HG03066 (cell line): ENCODE measurements around the gene LCP2.

Source experiments
- ATAC-seq: cut with Tn5 transposase; IDR thresholded peaks from one replicate; pipeline ENCODE4 v1.9.1; 2021; ENCODE audit warnings: low read depth; ENCODE audit not compliant: unreplicated experiment

Gene LCP2

DNA sequence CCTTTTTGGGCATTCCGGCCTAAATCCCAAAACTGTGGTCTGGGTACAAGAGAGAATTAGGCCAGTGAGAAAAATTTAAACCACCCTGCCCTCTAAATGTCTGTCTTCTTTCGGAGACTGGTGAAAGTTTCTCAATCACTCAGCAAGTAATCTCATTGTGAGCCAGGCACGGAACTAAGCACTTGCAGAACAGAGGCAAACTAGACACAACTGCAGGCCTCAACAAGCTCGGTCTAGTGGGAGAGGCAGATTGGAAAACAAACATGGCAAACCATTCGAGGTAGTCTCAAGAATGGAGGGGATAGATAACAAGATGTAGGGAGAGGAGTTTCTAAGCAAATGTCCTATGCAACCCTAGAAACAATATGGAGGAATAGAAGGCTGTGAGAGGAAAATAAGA is 73.7 kb downstream of the LCP2 start:
- no peak for ATAC-seq

DNA sequence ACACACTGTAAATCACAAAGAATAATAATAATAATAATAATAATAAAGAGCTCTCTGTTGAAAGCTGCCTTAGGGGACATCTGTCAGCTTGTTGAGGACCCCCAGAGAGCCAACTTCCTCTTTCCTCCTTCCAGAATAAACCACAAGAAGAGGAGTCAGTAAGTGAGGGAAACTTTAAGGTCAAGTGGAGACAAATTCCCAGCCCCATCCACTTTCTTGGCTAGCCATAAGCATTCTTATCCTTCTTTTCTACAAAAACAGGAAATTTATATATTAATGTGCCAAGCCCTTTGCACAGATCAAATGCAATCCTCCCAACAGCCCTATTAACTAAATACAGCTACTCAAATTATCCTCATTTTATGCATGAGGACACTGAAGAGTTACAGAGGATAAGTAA is 74.2 kb downstream of the LCP2 start:
- ATAC-seq: no peak

DNA sequence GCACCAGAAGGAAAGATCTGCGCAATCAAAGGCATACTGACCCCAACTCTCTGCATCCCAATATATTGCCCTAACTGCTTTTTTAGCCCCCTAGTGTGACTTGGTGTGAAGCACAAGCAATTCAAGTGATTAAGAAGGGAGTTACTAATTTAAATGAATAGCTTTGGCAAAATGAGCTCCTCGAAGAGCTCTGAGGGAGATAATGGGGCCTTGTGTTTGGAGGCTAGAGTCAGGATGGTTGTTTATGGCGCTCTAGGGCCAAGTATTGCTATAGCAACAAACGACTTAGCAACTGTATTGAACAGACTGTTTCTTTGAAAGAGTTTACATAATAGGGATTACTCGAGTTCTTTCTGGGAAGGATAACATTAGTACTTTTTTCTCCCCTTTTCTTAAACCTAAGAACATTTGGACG is 76.2 kb downstream of the LCP2 start:
- ATAC-seq: no peak

DNA sequence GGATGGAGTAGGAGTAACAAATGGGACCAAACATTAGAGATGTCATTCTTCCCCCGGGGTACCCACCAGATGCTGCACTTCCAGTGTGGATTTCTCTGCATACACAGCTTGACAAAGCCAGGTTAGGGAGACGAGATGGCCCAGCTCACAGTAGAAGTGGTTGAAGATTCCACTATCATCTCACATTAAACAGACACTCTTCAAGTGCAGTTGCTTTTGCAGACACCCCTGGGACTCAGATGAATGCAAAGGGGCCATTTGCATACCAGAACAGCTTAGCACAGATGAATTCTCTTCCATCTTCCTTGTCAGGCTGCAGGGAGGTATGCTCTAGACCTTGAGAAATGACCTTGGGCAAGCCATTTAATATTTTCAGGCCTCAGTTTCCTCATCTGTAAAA is 77.4 kb downstream of the LCP2 start:
- ATAC-seq: no peak

DNA sequence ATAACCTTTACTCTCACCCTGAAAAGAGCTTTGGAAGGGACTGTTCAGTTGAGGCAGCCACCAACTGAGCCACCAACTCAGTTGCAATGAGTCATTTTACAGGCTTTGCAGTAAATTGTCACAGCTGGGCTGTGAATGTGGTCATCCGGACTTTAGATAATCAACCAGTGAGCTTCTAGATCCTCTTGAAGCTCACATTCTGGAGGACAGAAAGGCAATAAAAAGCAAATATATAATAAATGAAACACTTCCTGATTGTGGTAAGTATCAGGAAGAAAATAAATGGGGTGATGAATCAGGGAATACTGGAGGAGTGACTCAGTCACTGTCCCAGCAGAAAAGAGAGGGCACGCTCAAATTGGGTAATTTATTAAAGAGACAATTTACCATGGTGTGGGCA is 78.0 kb downstream of the LCP2 start:
- ATAC-seq: no peak

DNA sequence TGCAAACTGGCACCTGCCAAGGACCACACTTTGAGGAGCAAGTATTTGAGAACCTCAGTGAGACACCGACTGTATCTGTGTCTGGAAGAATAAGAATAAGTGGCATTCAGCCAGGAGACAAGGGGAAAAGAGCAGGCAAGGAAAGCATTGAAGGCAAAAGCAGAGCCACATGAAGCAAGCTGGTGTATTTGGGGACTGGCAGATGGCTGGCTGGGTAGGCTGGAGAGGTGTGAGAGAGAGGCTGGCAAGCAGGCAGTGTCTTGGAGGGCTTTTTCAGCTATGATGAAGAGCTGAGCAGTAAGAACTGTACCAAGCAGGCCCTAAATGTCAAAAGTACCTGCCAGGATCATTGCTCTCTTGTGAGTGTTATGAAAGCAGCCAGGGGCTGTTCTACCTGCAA is 78.9 kb downstream of the LCP2 start:
- no peak for ATAC-seq

DNA sequence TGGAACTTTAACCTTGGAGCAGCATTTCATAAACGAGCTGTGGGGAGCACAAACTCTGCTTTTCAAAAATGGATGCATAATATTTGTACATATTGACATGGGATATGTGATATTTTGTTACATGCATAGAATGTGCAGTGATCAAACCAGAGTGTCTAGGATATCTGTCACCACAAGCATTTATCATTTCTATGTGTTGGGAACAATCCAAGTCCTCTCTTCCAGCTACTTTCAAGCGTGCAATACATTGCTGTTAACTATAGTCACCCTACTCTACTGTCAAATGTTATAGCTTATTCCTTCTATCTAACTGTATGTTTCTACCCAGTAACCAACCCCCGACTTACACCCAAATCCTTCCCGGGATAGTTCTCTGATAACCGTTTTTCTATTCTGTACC is 79.7 kb downstream of the LCP2 start:
- no peak for ATAC-seq

DNA sequence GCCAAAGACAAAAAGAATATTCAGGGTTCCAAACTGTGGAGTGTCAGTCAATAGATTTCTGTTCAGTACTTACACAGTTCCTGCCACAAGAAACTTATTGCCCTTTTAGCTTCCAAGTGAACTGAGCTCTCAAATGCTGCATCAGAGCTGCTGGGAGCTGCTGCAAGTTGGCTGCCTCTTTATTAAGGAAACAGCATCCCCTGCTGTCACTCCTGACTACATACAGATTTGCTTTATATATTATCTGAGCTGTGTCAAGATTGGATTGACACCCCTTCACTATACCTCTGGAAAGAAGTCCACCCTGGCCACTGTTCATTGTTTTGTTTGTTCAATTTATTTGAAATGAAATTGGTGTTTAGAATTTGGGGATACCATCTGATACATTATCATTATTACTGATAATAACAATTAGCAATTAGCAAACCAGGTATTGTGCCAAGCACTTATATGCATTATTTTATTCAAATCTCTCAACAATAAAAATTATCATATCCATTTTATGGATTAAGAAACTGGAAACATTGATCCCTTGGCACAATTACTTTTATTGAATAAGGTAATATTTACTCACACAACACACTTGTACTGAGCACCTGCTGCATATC is 81.2 kb downstream of the LCP2 start:
- no peak for ATAC-seq

DNA sequence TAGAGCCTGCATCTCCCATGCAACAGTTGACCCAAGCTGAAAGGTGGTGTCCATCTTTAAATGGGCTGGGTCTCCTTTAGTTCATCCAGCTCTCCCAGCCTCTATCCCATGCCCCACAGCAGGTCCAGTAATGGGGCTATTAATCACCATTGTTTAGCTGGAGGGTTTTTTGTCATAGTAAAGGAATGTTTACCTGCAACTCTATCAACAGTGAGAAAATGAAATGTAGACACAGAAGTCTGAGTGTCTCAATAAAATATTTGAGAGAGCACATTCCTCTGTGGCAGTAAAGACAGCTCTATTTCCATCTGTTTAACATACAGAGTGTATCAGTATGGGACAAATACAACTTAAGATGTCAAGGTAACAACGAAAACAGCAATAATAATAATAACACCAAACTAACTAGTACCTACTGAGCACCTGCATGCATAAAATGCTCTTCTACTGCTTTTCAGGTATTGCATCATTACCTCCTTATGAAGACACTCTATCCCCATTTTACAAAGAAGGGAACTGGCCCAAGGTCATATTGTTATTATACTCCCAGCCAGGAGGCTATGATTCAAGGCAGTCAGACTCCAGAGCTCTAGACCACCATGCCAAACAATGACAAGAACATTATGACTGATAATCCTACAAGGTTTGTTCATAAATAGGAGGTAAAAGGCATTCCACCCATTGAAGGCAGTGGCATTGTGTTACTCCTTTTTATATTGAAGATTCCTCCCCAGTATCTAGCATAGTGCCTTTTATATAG is 85.8 kb downstream of the LCP2 start:
- ATAC-seq: no peak

DNA sequence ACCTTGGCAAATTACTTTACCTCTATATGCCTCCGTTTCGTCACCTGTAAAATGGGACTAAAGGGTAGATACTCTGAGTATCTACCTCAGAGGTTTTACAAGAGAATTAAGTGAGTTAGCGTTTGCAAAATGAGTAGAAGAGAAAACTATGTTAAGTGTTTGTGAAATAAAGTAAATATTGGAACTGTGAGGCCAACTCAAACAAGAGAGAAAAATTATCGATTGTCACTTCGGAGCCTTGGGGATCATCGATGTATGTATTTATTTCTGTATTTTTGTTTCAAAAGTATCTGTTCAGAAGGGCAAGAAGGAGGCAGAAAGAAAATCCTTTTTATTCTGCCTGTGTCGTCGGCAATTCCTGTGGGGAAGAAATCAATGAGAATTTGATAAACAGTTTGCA is 90.6 kb downstream of the LCP2 start:
- no peak for ATAC-seq

DNA sequence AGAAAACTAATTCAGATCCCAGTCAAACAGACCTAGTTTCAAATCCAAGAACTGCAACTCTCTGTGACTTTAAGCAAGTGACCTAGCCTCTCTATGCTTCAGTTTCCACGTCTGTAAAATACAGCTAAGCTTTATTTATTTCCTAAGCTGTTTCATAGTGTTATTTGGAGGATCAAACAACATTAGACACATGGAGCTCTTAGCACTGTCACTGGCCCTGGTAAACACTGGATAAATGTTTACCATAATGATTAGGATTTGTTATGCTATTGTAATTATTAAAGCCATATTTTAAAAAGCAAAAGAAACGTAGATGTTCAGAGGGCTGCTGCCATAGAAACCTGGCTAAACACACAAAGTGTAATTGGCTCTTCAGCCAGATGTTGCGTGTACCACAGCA is 91.4 kb downstream of the LCP2 start:
- no peak for ATAC-seq

DNA sequence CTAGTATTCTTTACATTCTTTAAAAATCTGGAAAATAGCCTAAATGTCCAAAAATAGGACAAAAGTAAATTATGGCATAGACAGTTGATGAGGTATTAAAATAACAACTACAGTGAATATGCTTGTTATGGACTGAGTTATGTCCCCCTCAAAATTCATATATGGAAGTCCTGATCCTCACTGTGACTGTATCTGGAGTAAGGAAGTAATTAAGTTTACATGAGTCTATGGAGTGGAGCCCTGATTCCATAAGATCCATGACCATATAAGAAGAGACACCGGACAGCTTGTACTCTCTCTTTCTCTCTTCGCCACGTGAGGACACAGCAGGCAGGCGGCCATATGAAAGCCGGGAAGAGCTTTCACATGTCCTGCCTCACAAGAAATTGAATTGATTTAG is 93.4 kb downstream of the LCP2 start:
- ATAC-seq: no peak

DNA sequence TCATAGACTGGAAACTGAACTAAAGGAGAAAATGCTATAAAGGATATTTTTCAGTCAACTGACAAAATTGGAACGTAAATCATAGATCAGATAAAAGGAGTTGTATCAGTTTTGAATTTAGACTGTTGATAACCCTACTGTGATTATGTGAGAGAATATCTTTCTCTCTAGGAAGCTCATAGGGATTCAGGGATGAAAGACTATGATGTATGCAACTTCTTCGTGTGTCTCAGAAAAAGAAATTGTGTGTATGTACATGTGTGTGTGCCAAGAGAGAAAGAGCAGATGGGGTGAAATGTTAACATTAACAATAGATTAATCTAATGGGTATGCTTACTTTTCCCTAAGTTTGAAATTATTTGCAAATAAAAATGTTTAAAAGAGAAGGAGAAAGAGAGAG is 95.5 kb downstream of the LCP2 start:
- ATAC-seq: no peak

DNA sequence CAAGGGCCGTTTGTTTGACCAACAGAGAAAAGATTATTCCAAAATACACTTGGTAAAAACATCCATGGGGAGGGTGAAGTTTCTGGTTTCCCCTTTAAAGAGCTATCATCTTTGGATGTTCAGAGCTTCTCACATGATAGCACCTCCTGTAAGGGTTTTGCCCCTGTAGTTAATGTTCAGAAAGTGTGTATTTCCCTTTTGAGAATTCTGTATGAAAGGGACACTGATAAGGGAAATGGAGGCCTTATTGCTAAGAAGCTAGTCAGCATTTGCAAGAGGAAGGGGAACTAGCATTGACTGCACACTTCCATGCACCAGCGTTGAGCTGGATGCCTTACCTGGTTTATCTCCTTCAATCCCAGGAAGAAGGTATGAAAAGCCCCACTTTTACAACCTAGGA is 96.3 kb downstream of the LCP2 start:
- ATAC-seq: no peak

DNA sequence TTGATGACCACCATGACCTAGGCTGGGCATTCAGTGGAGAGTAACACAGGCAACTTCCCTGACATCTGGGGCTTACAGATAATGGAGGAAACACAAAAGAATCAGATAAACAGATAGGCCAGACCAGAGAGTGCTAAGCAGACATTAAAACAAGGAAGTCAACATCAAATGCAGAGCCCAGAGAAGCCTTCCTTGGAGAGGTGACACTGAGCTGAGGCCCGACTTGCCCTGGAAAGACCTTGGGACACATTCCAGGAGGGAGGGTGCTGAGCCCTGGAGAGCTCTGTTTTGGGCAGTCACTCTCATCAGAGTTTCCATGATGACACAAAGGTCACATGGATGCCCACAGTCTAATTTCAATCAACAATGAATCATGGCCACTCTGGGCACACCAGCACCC is 96.7 kb downstream of the LCP2 start:
- no peak for ATAC-seq
